Mucosa of gallbladder (tissue), 1 donor: ENCODE measurements around the gene SALL3. TPM values are rescaled to one million over a fixed set of nuclear protein-coding genes. Genes with fewer than 3 reads are reported as not detected.
"Not testable (repeated sequence)": the region's sequence is repeated elsewhere in the genome, so short reads cannot be mapped to it uniquely, and the experiment has no call there.

Experiments
- DNase-seq: peaks from one replicate; pipeline ENCODE4 v3.0.0-alpha.2; 2020; ENCODE audit warnings: low spot score
- total RNA-seq: library from RNA; stranded (reverse); gene quantifications from one replicate; pipeline ENCODE4 v1.2.1, GENCODE V29; 2021
- donor health status: DM: no; HTN: no; CAD: no.

Gene SALL3
- total RNA-seq = 0.17 TPM

DNA sequence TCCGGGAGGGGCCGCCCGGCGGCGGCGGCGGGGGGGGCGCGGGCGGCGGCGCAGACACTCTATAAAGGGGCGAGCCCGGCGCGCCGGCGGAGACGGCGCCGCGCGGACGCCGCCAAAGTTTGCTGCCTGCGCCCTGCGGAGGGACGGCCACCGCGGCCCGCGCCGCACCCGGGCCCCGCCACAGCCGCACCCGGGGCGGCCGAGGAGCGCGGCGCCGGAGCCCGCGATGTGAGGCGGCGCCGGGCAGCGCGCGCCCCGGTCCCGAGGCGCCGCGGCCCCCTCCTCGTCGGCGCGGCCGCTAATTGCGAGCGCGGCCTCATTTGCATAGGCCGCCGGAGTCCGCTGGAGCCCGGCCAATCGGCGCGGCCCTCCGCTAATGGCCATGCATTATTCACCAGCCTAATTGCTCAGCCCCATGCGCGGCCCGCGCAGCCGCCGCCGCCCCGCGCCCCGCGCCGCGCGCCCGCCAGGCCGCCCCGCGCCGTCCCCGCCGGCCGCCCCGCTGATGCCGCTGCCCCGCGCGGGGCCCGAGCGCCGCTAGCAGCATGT is at the start of gene SALL3:
Gene SALL3, plus strand, starts transcription at position 89 of the 549 bp plus-strand sequence. Its CDS starts 457 bp downstream, at position 546.
- no peak for DNase-seq

DNA sequence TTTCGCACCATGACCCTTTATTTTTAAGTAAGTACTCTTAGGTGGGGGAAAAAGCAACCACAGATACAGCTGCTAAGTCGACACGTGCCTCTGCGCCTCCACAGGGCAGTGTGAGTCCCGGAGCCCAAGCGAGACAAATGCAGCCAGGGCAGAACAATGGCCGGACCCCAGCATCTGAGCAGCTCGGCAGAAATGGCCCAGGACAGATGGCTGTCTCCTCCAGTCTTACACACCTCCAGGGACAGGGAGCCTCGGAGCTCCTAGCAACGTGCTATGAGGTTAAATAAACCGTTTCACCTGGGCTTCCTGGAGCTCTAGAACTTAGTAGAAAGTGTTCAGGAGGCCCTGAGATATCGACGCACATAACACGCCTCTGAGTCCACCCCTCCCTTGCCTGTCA is 47.3 kb upstream of the SALL3 start:
- DNase-seq = no peak

DNA sequence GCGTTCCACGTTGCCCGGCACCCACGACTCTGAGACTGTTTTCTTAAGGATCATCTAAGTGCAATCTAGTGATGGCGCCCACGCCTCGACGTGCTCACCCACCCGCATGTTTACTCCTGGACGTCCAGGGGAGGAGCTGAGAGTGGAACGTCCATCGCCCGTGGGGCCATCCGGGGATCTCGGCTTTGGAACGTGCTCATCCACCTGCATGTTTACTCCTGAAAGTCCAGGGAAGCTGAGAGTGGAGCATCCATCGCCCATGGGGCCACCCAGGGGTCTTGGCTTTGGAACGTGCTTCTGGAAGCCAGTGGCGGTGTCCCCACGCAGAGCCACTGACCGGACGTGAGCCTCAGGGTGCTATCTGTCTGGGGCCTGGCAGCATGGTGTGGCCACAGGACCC is 45.6 kb upstream of the SALL3 start:
- DNase-seq = no peak

DNA sequence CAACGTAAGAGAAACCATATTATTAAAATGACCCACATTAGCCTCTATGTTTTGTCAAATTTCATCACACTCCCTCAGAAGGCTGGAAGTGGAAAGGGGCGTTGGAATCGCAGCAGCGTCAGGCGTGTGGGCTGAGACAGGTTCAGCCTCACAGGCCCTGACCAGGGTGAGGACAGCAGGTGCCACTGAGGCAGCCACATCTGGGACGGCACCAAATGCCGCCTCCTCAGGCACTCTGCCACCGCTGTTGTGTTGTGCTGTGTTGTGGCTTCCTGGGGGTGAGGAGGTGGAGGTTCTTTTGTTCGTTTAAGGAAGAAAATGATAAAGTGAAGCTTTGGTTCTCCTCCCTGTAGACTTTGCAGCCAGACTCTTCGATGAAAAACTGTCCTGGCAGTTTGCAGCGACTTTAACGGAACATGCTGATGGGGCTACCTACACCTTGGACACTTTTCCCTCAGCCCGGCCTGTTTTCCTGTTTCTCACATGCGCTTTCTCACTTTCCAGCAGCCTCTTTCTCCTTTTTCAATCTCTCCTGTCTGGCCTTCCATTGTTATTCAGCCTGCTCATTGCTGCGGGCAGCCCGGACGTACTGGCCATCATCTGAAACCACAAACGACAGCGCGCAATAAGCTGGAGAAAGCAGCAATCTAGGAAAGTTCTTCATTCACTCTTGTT is 44.9 kb upstream of the SALL3 start:
- no peak for DNase-seq

DNA sequence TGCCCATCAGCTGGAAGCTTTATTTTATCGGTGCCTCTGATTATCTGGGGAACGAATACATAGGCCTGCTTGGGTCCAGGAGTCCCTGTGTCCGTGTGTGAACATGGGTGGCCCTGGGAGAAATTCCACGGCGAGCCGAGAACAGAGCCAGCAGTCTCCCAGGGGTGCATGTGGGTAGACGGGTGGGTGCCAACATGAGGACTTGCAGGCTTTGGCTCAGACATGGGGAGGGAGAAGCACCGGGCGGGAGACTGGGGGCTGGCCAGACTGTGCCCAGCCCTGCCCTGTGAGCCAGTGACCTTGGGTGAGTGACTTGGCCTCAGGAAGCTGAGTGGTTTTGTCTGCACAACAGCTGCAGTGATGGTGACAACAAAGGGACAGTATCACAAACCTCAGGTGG is 44.2 kb upstream of the SALL3 start:
- DNase-seq = no peak

DNA sequence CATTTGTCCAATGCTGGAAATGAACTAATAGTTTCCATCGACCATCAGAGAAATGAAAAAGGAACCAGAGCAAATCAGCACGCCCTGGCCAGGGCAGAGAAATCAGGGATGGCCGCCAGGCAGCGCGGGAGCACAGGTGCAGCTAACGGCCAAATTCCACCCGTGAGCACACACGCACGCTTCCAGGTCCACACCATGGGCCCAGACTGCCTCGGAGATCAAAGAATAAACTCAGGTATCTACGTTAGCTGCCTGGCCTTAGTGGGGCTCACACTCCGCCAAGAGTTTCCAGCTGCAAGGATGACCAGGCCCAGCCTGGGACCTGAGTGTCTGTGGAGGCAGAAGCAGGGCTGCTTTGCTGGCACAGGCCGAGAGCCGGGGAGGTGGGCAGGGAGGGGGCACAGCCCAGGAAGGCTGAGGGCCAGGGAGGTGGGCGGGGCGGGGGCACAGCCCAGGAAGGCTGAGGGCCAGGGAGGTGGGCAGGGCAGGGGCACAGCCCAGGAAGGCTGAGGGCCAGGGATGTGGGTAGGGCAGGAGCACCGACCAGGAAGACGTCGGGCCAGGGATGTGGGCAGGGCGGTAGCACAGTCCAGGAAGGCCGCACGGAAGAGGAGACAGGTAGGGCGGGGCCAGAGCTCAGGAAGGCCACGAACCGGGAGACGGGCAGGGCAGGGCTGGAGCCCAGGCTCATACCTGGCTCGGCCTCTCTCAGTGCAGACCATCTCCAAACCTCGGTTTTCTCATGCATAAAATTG is 43.2 kb upstream of the SALL3 start:
- no peak for DNase-seq

DNA sequence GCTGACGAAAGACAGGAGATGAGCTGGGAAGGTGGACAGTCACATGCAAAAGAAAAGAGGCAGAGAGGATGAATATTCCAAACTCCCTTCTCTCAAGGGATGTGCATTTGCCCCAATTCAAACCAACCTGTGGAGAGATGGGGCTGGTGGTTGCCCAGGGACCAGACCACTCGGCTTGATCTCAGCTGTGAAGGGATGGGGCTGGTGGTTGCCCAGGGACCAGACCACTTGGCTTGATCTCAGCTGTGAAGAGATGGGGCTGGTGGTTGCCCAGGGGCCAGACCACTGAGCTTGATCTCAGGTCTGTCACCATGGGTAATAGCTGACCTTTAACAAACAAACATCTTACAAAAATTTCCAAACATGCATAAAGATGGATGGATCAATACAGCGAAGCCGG is 42.5 kb upstream of the SALL3 start:
- DNase-seq = no peak

DNA sequence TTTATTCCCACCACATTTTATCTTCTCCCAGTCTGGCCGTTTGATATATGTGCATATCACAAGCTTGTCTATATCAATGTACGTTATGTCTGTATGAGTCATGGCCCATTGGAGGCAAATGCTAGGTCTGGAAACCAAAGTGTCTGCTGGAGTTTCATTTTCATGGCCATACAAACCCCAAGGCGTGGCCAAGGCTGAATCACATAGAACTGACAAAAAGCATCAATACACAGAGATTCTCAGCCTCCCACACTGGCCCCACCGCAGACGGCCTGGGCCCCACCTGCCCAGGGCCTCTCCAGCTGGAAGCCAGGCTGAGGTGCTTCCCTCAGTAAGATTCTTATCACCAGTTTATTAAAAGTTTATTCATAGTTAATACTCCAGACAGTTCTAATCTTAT is 40.5 kb upstream of the SALL3 start:
- DNase-seq = no peak

DNA sequence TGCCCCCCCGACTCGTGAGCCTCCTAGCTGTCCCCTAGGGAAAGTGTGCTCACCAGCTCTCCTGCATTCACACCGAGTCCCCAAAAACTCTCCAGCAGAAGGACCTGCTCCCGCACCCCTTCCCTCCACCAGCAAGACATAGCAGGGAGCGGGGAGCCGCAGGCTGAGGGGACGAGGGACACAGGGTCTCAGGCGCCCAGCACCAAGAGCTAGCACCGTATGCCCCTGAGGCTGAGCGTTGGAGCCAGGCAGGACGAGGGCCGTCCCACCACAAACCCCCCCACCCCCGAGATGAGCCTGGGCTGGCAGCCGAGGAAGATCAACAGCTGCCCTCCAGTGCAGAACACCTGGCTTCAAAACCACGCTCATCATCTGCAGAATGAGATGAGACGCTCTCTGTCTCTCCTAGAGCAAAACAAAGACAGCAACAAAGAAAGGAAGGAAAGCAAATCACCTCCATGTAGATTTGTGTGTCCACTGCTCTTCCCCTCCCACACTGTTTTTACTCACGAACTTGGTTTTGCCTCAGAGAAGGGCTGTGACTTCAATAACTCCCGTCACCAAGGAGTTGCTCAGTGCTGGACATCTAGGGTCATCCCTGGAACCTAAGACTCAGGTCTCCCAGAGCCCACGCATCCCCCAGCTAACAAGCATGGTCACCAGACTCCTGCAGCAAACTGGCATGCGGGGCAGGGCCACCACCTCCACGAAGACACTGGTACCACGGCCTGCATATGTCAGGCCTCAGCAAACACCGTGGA is 39.7 kb upstream of the SALL3 start:
- no peak for DNase-seq

DNA sequence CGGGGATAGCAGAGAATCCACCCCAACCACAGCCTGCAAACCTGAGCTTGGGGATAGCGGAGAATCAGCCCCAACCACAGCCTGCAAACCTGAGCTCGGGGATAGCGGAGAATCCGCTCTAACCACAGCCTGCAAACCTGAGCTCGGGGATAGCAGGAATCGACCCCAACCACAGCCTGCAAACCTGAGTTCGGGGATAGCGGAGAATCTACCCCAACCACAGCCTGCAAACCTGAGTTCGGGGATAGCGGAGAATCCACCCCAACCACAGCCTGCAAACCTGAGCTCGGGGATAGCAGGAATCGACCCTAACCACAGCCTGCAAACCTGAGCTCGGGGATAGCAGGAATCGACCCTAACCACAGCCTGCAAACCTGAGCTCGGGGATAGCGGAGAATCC is 37.4 kb upstream of the SALL3 start:
- DNase-seq = not testable (repeated sequence)

DNA sequence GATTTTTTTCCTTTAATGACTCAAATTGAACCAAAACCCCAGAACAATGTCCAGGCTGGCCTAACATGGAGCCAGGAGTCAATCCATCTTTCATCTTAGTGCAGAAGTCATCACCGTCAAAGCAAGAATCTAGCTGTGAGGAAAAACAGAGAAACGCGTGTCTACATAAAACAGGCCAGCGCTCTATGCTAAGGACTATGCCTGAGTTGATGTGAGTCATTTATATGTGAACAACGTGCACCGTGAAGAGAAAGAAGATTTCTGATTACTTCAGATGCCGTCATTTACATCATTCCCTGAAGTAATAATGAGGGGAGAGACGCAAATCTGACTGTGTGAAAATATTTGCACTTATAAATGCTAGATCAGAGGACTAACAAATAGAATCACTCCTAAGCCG is 34.0 kb upstream of the SALL3 start:
- DNase-seq = no peak

DNA sequence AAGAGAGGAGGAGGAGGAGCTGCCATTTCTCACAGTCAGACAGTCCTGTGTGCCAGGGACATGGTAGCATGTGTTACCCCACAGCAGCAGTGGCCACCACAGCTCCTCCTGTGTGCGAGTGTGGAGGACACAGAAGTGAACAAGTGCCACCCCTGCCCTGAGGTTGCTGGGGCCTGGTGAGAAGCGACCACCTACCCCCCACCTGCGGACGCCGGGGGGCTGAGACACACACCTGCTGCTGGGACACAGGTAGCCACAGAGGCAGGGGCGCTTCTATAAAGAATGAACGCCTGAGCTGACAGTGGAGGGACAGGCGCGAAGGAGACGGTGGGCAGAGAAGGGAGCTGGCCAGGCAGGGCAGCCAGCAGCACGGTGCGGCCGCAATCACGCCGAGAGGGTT is 32.3 kb upstream of the SALL3 start:
- DNase-seq = no peak

DNA sequence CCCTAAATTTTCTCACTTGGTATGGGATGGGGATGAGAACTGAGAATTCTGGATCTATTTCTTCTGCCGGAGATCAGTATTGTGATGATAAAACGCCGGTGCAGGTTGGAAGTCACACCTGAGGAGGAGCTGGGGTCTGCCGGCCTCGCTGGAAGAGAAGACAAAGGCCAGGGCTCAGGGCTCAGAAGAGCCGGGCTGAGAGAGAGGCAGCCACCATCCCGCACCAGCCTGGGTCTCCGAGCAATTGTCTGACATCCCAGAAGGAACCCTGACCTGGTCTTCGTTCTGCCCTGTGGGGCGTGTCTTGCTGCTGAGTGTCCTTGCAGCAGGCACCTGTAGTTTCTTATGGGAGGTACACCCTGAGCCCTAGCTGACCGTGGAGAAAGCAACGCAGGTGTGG is 31.4 kb upstream of the SALL3 start:
- no peak for DNase-seq

DNA sequence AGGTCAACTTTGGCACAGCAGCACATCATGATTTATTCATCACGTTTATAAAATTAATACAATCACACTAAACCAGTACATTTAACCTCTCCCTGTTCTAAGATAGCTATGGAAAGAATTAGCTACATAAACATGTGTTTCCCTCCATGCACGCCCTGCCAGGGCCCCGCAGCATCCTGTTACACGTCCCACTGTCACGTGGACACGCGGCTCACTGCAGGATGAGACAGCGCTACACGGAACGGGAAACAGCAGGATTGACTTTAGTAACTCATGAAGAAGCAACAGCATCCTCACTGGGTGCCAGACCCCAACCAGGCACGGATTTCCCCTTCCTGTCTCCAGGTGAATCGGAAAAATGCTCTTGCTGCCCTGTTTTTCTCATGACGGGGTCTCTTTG is 30.9 kb upstream of the SALL3 start:
- no peak for DNase-seq

DNA sequence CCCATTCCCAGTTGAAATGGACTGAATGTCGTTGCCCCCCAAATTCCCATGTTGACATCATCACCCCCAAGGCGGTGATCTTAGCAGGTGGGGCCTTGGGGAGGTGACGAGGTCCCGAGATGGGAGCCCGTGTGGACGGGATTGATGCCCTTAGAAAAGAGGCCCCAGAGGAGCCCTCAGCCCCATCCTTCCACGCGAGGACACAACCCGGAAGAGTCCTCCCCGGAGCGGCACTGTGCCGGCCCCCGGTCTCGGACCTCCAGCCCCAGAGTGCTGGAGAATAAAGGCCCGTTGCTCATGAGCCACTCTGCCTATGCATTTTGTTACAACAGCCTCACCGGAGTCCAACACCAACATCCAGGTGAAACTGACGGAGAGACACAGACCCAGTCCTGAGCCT is 30.4 kb upstream of the SALL3 start:
- no peak for DNase-seq

DNA sequence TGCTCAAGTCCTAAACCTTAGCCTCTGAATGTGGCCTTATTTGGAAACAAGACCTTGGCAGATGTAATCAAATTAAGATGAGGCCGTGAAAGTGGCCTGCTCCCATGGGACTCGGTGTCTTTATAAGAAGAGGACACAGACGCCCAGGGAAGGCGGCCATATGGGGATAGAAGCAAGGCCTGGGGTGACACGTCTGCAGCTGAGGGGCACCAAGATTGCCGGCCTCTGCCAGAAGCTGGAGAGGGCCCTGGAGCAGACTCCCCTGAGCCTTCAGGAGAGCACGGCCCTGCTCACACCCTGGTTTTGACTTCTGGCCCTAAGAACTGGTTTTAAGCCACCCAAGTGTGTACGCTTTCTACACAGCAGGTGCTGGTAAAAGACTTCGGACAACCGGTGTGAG is 29.2 kb upstream of the SALL3 start:
- no peak for DNase-seq

DNA sequence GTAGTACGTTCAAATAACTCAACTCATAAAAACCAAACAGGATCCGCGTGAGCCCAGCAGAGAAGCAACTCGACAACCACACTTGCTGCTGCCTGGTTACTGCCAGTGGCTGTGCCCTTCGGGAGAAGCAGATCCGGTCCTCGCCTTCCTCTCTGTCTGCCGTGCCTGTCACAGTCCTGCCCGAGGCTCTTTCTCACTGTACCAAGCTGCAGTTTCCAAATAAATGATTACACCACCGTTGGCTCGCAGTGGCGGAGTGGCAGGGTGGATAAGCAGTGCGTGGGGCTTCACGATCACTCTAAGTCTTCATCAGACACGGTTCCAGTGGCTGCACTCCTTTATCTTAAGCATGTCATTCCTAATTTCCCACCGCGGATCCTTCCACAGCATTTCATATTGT is 26.1 kb upstream of the SALL3 start:
- DNase-seq = no peak

DNA sequence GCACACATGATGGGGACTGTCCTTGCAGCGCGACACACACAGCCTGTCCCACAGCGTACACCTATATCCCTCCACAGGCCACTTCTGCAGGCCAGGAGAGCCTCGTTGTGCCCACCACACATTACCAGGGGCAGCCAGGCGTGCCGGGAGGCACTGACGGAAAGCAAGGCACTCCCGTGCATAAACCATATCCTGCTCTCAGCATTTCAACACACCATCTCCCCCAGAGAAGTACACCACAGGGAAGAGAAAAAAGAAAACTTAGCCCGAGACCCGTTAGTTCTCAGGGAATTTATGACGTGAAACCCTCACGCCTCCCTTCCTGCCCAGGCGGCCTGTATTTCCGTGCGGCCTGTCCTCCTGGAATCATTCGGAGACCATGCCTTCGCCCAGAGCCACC is 24.6 kb upstream of the SALL3 start:
- no peak for DNase-seq

DNA sequence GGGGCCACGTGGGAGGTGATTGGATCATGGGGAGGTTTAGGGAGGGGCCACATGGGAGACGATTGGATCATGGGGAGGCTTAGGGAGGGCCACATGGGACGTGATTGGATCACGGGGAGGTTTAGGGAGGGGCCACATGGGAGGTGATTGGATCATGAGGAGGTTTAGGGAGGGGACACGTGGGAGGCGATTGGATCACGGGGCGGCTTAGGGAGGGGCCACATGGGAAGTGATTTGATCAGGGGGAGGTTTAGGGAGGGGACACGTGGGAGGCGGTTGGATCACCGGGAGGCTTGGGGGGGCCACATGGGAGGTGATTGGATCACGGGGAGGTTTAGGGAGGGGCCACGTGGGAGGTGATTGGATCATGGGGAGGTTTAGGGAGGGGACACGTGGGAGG is 22.5 kb upstream of the SALL3 start:
- DNase-seq = no peak

DNA sequence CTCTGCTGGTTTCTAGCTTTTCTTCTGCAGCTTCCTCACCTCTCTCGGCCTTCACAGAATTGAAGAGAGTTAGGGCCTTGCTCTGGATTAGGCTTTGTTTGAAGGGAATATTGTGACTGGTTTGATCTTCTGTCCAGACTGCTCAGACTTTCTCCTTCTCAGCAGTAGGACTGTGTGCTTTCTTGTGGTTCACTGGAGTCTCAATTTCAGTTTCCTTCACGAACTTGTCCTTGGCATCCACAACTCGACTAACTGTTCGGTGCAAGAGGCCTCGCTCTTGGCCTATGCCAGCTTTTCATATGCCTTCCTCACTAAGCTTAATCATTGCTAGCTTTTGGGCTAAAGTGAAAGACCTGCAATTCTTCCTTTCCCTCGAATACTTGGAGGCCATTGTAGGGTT is 18.9 kb upstream of the SALL3 start:
- DNase-seq = no peak

DNA sequence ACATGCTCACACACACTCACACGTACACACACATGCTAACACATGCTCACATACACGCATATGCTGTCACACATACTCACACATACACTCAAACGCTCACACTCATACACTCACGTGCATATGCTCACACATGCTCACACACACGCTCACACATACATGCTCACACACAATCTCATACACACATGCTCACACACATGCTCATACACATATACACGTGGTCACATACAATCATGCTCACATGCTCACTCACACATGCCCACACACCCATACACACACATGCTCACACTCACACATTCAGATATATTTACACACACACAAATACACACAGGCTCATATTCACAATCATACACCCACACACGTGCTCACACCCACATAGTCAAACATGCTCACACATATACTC is 17.5 kb upstream of the SALL3 start:
- DNase-seq = no peak

DNA sequence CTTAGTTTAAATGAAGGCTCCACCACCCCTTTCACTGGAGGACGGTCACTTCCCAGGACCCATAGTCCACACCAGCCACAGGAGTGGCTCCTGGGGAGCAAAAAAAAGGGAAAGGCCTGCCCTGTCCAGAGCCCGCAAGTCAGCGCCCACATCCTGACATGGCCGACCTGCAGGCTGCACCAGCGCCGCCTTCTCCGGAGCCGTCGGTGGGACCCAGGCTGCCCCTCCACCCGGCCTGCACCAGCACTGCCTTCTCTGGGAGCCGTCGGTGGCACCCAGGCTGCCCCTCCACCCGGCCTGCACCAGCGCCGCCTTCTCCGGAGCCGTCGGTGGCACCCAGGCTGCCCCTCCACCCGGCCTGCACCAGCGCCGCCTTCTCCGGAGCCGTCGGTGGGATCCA is 14.9 kb upstream of the SALL3 start:
- not testable (repeated sequence) for DNase-seq

DNA sequence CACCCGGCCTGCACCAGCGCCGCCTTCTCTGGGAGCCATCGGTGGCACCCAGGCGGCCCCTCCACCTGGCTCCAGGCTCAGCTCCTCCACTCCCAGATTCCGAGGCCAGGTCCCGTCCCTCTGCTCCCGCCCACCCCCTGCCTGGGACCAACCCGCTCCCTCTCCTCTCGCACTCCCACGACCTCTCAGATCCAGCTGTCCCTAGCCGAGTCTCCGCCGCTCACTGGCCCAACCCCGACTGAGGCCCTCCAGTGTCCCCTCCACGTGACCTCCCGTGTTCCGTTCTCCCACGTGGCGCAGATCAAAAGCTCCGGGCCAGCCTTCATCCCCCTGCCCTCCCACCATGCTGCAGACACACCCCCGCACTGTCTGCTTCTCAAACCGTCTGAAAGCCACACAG is 14.4 kb upstream of the SALL3 start:
- no peak for DNase-seq
